Osteocyte (in vitro differentiated cells): ENCODE results near the gene DMXL1. TPM values are rescaled to one million over a fixed set of nuclear protein-coding genes. Genes with fewer than 3 reads are reported as not detected.

Source experiments
- DNase-seq: peaks from one replicate; pipeline ENCODE4 v3.0.0; 2021; ENCODE audit warnings: mixed read lengths; ENCODE audit not compliant: unreplicated experiment; ENCODE audit errors: extremely low spot score
- H3K27ac Mint-ChIP-seq: one replicate; pipeline ENCODE4 v1.8.0; 2021; ENCODE audit warnings: mild to moderate bottlenecking, mixed read lengths; ENCODE audit not compliant: unreplicated experiment
- H3K27me3 Mint-ChIP-seq: one replicate; pipeline ENCODE4 v1.8.0; 2021; ENCODE audit warnings: mixed read lengths; ENCODE audit not compliant: unreplicated experiment
- H3K36me3 Mint-ChIP-seq: one replicate; pipeline ENCODE4 v1.8.0; 2021; ENCODE audit warnings: mixed read lengths; ENCODE audit not compliant: unreplicated experiment
- H3K4me1 Mint-ChIP-seq: one replicate; pipeline ENCODE4 v1.8.0; 2021; ENCODE audit warnings: mixed read lengths; ENCODE audit not compliant: unreplicated experiment
- H3K4me3 Mint-ChIP-seq: one replicate; pipeline ENCODE4 v1.8.0; 2021; ENCODE audit warnings: mild to moderate bottlenecking, moderate library complexity, mixed read lengths; ENCODE audit not compliant: unreplicated experiment
- H3K9me3 Mint-ChIP-seq: one replicate; pipeline ENCODE4 v1.8.0; 2021; ENCODE audit warnings: mixed read lengths; ENCODE audit not compliant: unreplicated experiment
- CTCF ChIP-seq: fragments of 200-600 bp; sonication (generic); IDR thresholded peaks from 2 replicates; pipeline ENCODE4 v1.5.0; 2021; ENCODE audit warnings: antibody characterized with exemption, mild to moderate bottlenecking, moderate library complexity
- microRNA-seq: library from miRNA; unstranded; fragments of <30 nt; microRNA quantifications from one replicate; pipeline ENCODE4 v1.1.0, GENCODE V29; 2020; ENCODE audit not compliant: unreplicated experiment
- total RNA-seq: library from RNA; stranded (reverse); gene quantifications from 2 replicates; pipeline ENCODE4 v1.2.1, GENCODE V29; 2021

DMXL1 gene
- total RNA-seq, 1 donor from 2014 or later, result 38.2 TPM

DNA sequence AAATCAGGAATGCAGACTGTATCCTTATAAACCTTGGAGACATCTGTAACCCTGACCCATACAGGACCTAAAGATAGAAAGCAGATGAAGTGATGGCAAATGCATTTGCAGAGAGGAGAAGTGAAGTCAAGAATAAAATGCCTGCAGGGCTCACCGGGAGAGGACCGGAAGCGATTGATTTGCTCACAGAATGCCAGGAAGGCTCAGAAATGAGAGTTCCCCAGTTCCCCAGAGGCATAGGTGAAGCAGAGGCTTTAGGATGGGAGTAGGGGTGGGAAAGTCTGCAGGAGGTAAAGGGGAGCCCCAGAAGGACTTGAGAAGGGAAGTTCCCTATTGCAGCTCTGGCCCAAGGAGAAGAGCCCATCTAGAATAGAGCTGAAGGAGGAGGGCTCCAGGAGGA lies 221.0 kb downstream of the DMXL1 start:
- H3K4me1 Mint-ChIP-seq, result peaks cover 49% of the 10 kb centered on the region
- no peaks in the 10 kb centered on the region for H3K9me3 Mint-ChIP-seq
- H3K27me3 Mint-ChIP-seq, result no peaks in the 10 kb centered on the region
- no peak for DNase-seq
- TF ChIP-seq CTCF, result no peak
- H3K27ac Mint-ChIP-seq, result no peak overlapping the region
- peaks cover 3% of the 10 kb centered on the region for H3K36me3 Mint-ChIP-seq
- no peak overlapping the region for H3K4me3 Mint-ChIP-seq

GRCh38 chr5:119292701-119293515 lies 222.0 kb downstream of the DMXL1 start:
- H3K36me3 Mint-ChIP-seq, result peaks cover 3% of the 10 kb centered on the region
- no peak for DNase-seq
- peaks cover 39% of the 10 kb centered on the region for H3K4me1 Mint-ChIP-seq
- no peak overlapping the region for H3K27ac Mint-ChIP-seq
- TF ChIP-seq CTCF, result no peak
- no peaks in the 10 kb centered on the region for H3K9me3 Mint-ChIP-seq
- H3K4me3 Mint-ChIP-seq, result no peak overlapping the region
- no peaks in the 10 kb centered on the region for H3K27me3 Mint-ChIP-seq

DNA sequence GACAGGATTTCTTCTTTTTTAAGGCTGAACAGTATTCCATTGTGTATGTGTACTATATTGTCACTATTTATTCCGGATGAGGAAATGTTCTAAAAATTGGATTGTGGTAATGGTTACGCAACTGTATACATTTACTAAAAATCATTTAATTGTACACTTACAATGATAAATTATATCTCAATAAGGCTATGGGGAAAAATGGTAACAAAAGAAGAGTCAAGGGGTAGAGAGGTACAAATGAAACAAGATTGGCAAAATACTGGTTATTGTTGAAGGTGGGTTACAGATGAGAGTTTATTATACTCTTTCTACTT lies 222.6 kb downstream of the DMXL1 start:
- Mint-ChIP-seq H3K4me3 (no peak overlapping the region), H3K27ac (no peak overlapping the region), H3K9me3 (no peaks in the 10 kb centered on the region), H3K4me1 (peaks cover 34% of the 10 kb centered on the region), H3K36me3 (peaks cover 3% of the 10 kb centered on the region), H3K27me3 (no peaks in the 10 kb centered on the region)
- DNase-seq, result no peak
- no peak for TF ChIP-seq CTCF

Small RNAs within 50 kb of the gene (microRNA-seq; reads per million reads assigned to microRNA genes)
- not detected for gene MIR5706

Other genes starting within 250 kb of the DMXL1 start
- 5.8 and 6.1 TPM in 2 replicates for gene DTWD2, start 82.5 kb upstream of the DMXL1 start, total RNA-seq